IMR-90 (cell line): ENCODE measurements around the gene SPATA31D3.

Experiments
- CTCF ChIP-seq: conservative IDR thresholded peaks from 2 replicates; pipeline ENCODE4 v1.5.1; 2012; ENCODE audit warnings: mild to moderate bottlenecking, low read depth, low read length, improper control_type of control experiment
- MAFK ChIP-seq: IDR thresholded peaks from 2 replicates; pipeline ENCODE4 v1.6.1; 2012; ENCODE audit warnings: low read depth, low read length, improper control_type of control experiment
- POLR2A ChIP-seq: IDR thresholded peaks from 2 replicates; pipeline ENCODE4 v1.6.1; 2012; ENCODE audit warnings: mild to moderate bottlenecking, low read depth, low read length
- RCOR1 ChIP-seq: IDR thresholded peaks from 2 replicates; pipeline ENCODE4 v1.6.1; 2012; ENCODE audit warnings: mild to moderate bottlenecking, low read length, improper control_type of control experiment; ENCODE audit not compliant: insufficient replicate concordance
- RFX5 ChIP-seq: IDR thresholded peaks from 2 replicates; pipeline ENCODE4 v1.8.0; 2012; ENCODE audit warnings: low read depth, mild to moderate bottlenecking, low read length, moderate library complexity
- SMC3 ChIP-seq: fragments of 150-350 bp; IDR thresholded peaks from 2 replicates; pipeline ENCODE4 v1.6.1; 2016; ENCODE audit warnings: low read depth, mild to moderate bottlenecking, antibody characterized with exemption, low read length, moderate library complexity

GRCh38 chr9:81968026-81968425 lies 24.7 kb downstream of the SPATA31D3 start:
- TF ChIP-seq CTCF, result no peak
- no peak for TF ChIP-seq POLR2A
- no peak for TF ChIP-seq RFX5
- no peak for TF ChIP-seq MAFK
- no peak for TF ChIP-seq SMC3
- TF ChIP-seq RCOR1, result no peak
